H1 (cell line): ENCODE results near the gene GATA1. TPM values are rescaled to one million over a fixed set of nuclear protein-coding genes. Genes with fewer than 3 reads are reported as not detected.

Experiments
- ATF3 ChIP-seq: IDR thresholded peaks from 2 replicates; pipeline ENCODE4 v1.6.1; 2011; ENCODE audit warnings: low read depth, mild to moderate bottlenecking, low read length; ENCODE audit not compliant: insufficient read depth
- CHD2 ChIP-seq: IDR thresholded peaks from 2 replicates; pipeline ENCODE4 v1.6.1; 2012; ENCODE audit warnings: low read length, improper control_type of control experiment
- FOSL1 ChIP-seq: IDR thresholded peaks from 2 replicates; pipeline ENCODE4 v1.6.1; 2011; ENCODE audit warnings: mild to moderate bottlenecking, low read depth, low read length, moderate library complexity; ENCODE audit not compliant: insufficient read depth
- GTF2F1 ChIP-seq: IDR thresholded peaks from 2 replicates; pipeline ENCODE4 v1.6.1; 2012; ENCODE audit warnings: low read depth, low read length, improper control_type of control experiment, borderline replicate concordance
- JUN ChIP-seq: IDR thresholded peaks from 2 replicates; pipeline ENCODE4 v1.6.1; 2011; ENCODE audit warnings: low read depth, mild to moderate bottlenecking, improper control_type of control experiment, low read length
- NRF1 ChIP-seq: IDR thresholded peaks from 2 replicates; pipeline ENCODE4 v1.6.1; 2011; ENCODE audit warnings: mild to moderate bottlenecking, low read depth, low read length, improper control_type of control experiment
- ZNF274 ChIP-seq: IDR thresholded peaks from 2 replicates; pipeline ENCODE4 v1.7.0; 2012; ENCODE audit warnings: low read length, borderline replicate concordance; ENCODE audit errors: extremely low read depth
- polyA plus RNA-seq, 7 experiments: library from polyadenylated mRNA; depleted of rRNA in 3 of 7; stranded (reverse) in 5 of 7; unstranded in 2 of 7; fragments of >200 nt in 5 of 7; fragments of 200-250 nt in 2 of 7; gene quantifications; 1 replicate in 5 of 7; 2 replicates in 1 of 7; 4 replicates in 1 of 7; pipeline versions ENCODE4 v1.2.1 to v1.2.3, GENCODE V29; 2011 to 2013; ENCODE audit warnings: missing spikeins in 2 of 7, mixed read lengths in 2 of 7
- total RNA-seq: library from RNA; stranded (reverse); fragmentation: NEBNext Ultra II Directional; extraction: Animal tissue kit (Norgen Biotek cat#: 25700); gene quantifications from 2 replicates; pipeline ENCODE4 v1.2.1, GENCODE V29; 2021

Gene GATA1
- total and polyA plus RNA-seq, 2 of the 8 experiments (the other 6 are each of a cell fraction or from before 2014, with no cell fraction given), result 0.05 TPM; not detected in 1

GRCh38 chrX:48802905-48803200 is 16.5 kb downstream of the GATA1 start (continued):
- no peak for TF ChIP-seq ATF3
- no peak for TF ChIP-seq JUN
- TF ChIP-seq NRF1, result no peak
- TF ChIP-seq ZNF274, result no peak
- no peak for TF ChIP-seq CHD2
- no peak for TF ChIP-seq GTF2F1
- TF ChIP-seq FOSL1, result no peak
